Body of pancreas (tissue), 4 donors: ENCODE measurements around the gene STARD3.

Experiments
- CTCF ChIP-seq, 7 experiments: fragments of 450-650 bp in 4 of 7; fragments of 200-600 bp in 3 of 7; sonication (generic) in 3 of 7; IDR thresholded peaks; one replicate each; pipeline ENCODE4 v1.5.1; 2016 to 2019; ENCODE audit warnings: antibody characterized with exemption in 7 of 7
- POLR2A ChIP-seq, 3 donors: fragments of 450-650 bp; IDR thresholded peaks; one replicate each; pipeline ENCODE4 v1.6.1; 2016; ENCODE audit warnings: antibody characterized with exemption in 3 of 3, mild to moderate bottlenecking in 2 of 3

- TF ChIP-seq CTCF (IDR thresholded peaks at IDR 0.05): no peak
- TF ChIP-seq POLR2A (IDR thresholded peaks at IDR 0.05): no peak
Measured at GRCh38 chr17:39655105-39655504, 18.2 kb downstream of the STARD3 start.
